Glomerular endothelial cell (primary cell): ENCODE data around the gene VEGFA. TPM values are rescaled to one million over a fixed set of nuclear protein-coding genes. Genes with fewer than 3 reads are reported as not detected.

Source experiments
- DNase-seq: peaks from one replicate; pipeline ENCODE4 v3.0.0-alpha.2; 2011; ENCODE audit warnings: low read depth, low spot score; ENCODE audit errors: extremely low read depth
- total RNA-seq: library from RNA; depleted of rRNA; stranded (reverse); fragments of >200 nt; gene quantifications from 2 replicates; pipeline ENCODE4 v1.2.3, GENCODE V29; 2015

VEGFA gene
- total RNA-seq, 1 donor from 2014 or later = 28.0 TPM

- no peak for DNase-seq
Observed at GRCh38 chr6:43782764-43783513, 12.9 kb downstream of the VEGFA start.

DNA sequence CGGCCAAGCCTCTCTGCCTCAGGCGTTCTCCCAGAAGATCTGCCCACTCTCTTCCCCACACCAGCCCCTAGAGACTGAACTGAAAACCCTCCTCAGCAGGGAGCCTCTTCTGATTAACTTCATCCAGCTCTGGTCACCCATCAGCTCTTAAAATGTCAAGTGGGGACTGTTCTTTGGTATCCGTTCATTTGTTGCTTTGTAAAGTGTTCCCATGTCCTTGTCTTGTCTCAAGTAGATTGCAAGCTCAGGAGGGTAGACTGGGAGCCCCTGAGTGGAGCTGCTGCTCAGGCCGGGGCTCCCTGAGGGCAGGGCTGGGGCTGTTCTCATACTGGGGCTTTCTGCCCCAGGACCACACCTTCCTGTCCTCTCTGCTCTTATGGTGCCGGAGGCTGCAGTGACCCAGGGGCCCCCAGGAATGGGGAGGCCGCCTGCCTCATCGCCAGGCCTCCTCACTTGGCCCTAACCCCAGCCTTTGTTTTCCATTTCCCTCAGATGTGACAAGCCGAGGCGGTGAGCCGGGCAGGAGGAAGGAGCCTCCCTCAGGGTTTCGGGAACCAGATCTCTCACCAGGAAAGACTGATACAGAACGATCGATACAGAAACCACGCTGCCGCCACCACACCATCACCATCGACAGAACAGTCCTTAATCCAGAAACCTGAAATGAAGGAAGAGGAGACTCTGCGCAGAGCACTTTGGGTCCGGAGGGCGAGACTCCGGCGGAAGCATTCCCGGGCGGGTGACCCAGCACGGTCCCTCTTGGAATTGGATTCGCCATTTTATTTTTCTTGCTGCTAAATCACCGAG lies 14.2 kb downstream of the VEGFA start:
- DNase-seq = no peak

DNA sequence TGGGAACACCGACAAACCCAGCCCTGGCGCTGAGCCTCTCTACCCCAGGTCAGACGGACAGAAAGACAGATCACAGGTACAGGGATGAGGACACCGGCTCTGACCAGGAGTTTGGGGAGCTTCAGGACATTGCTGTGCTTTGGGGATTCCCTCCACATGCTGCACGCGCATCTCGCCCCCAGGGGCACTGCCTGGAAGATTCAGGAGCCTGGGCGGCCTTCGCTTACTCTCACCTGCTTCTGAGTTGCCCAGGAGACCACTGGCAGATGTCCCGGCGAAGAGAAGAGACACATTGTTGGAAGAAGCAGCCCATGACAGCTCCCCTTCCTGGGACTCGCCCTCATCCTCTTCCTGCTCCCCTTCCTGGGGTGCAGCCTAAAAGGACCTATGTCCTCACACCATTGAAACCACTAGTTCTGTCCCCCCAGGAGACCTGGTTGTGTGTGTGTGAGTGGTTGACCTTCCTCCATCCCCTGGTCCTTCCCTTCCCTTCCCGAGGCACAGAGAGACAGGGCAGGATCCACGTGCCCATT lies 15.3 kb downstream of the VEGFA start:
- no peak for DNase-seq

GRCh38 chr6:43785904-43786303 lies 15.9 kb downstream of the VEGFA start:
- no peak for DNase-seq

- DNase-seq = no peak
Observed at GRCh38 chr6:43786664-43787329, 16.8 kb downstream of the VEGFA start.

GRCh38 chr6:43788301-43788700 lies 18.3 kb downstream of the VEGFA start:
- DNase-seq = no peak

DNA sequence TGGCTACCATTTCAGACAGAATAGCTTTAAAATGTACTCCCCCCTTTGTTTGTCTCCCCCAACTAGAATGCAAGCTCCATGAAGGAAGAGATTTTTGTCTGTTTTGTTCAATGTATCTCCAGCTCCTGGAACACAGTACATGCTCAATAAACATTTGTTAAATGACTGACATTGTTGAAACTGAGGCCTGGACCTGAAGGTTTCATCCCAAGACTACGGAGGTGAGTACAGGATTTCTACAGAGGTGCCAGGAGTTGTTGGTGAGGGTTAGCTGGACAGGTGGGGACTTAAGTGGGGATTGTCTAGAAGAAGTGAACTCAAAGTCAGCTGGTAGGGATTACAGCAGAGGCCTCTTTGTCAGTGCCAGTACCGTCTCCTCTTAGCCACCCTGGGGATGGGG lies 19.4 kb downstream of the VEGFA start:
- DNase-seq = no peak

GRCh38 chr6:43790031-43790430 lies 20.0 kb downstream of the VEGFA start:
- DNase-seq = no peak

DNA sequence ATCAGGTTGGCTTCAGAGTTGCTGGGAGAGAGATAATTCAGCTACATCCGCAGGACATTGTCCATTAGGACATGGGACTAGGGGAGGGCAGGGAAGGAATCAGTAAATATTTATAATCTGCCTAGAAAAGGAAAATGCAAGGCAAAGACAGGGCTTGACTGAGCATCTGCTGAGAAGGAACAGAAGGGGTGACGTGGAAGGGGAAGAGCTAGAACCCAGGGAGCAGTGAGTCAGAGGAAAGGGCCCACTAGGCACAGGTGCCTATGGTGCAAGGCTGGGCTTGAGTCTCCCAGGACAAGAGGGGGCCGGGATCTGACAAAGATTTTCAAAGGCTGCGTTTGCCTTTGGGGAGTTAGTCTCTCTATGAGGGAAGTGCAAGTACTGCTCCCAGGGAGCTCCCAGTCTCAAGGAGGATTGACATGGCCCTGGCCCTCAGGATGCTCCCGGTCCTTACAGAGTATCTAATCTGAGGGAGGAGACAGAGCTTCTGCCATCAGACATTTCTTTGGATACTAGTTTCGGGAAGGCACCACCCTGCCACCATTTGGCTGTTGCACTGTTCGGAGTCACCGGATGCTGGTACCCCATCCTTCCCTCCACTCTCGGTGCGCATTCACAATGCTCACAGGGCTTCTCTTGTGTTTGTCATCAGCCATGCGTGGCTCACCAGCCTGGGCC lies 21.9 kb downstream of the VEGFA start:
- no peak for DNase-seq

- DNase-seq = no peak
Observed at GRCh38 chr6:43793154-43793874, 23.3 kb downstream of the VEGFA start.

DNA sequence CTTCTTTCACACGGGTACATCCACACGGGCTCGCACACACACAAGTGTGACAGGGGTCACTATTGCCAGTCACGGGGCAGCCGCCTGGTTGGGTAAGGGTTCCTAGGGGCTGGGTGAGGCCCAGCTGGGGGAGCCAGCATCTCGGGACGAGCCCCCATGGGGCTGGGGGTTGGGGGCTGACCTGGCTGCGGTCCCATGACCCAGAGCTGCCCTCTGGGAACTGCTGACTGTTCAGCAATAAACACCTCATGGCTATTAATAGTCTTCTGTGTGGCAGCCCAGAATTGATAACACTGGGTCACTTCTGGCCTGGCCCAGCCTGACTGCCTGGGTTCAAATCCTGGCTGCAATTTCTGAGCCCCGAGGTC lies 23.8 kb downstream of the VEGFA start:
- no peak for DNase-seq

GRCh38 chr6:43795421-43795820 lies 25.4 kb downstream of the VEGFA start:
- no peak for DNase-seq

DNA sequence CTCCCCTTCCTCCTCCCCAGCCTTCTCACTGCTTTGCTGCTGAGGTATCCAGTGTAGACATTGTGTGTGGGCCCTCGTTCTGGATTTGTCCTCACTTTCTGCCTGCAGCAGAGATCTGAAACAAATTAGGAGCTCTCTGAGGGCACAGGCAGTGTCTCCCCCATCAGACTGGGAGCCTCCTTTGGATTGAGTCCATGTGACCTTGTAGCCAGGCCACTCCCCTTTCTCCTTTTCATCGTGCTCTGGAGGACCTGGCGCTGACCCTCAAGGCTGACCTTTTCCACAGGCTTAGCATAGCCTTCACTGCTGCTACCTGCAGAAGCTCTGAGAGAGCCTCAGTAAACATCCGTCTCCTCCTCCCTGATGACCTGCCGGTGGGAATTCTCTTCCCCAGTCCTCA lies 26.2 kb downstream of the VEGFA start:
- no peak for DNase-seq

GRCh38 chr6:43796903-43797890 lies 27.2 kb downstream of the VEGFA start:
- no peak for DNase-seq

DNA sequence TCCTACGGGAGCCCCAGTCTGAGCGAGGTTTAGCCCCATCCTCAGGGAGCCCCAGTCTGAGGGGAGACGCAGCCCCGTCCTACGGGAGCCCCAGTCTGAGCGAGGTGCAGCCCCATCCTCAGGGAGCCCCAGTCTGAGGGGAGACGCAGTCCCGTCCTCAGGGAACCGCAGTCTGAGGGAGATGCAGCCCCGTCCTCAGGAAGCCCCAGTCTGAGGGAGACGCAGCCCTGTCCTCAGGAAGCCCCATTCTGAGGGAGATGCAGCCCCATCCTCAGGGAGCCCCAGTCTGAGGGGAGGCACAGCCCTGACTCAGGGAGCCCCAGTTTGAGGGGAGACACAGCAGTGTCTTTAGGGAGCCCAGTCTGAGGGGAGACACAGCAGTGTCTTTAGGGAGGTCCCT lies 27.9 kb downstream of the VEGFA start:
- DNase-seq = no peak

DNA sequence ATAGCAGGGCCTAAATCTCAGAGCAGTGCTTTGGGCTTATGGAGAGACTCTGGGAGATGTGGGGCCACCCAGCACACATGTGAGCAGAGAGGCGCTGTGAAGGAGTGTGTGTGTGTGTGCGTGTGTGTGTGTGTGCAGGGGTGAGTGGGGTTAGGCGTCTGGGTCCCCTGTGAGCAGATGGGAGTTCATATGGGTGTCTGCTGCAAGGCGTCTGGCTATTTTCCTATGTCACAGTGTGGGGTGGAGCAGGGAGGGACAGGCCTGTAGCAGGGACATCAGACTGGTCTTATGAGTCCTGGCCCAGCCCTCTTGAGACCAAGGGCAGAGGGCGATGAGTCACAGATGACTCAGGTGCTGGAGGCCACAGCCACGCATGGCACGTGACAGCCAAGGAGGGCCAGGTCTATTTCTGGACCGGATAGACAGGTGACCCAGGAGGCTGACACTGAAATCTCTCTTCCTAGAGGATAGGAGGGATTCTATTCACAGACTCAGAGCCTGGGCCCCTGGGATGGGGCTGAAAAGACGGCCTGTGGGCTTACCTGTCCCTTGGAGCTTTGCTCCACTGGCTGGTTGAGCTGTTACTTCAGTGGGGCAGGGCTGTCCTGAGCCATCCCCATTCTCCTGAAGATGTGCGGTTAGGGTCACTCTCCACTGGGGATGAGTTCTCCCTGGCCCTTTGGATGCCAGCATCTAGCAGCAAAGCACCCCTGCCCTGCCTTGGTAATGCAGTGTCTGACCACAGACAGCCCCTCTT lies 28.9 kb downstream of the VEGFA start:
- DNase-seq = no peak

- no peak for DNase-seq
Observed at GRCh38 chr6:43799551-43800297, 29.7 kb downstream of the VEGFA start.

GRCh38 chr6:43800298-43800623 lies 30.2 kb downstream of the VEGFA start:
- no peak for DNase-seq
